NCI-H2196 treated with DMSO at 0.1 percent for 48 hours (cell line): Measurements from ENCODE around the gene SPO11.

Experiments used
- DNase-seq: peaks from one replicate; lab custom pipeline; 2025; ENCODE audit not compliant: unreplicated experiment; lab: John Stamatoyannopoulos, UW

SPO11 gene

GRCh38 chr20:57310821-57311514, 18.6 kb upstream of the SPO11 start:
- DNase-seq: no peak

GRCh38 chr20:57312138-57312537, 17.5 kb upstream of the SPO11 start:
- no peak for DNase-seq

- no peak for DNase-seq
Observed at GRCh38 chr20:57313230-57313629, 16.4 kb upstream of the SPO11 start.

- no peak for DNase-seq
Observed at GRCh38 chr20:57313951-57314350, 15.7 kb upstream of the SPO11 start.

GRCh38 chr20:57315083-57315975, 14.3 kb upstream of the SPO11 start:
- no peak for DNase-seq

- no peak for DNase-seq
Observed at GRCh38 chr20:57315976-57316480, 13.6 kb upstream of the SPO11 start.

- no peak for DNase-seq
Observed at GRCh38 chr20:57316795-57317201, 12.8 kb upstream of the SPO11 start.

- DNase-seq: no peak
Observed at GRCh38 chr20:57317316-57317788, 12.3 kb upstream of the SPO11 start.

GRCh38 chr20:57317789-57318371, 11.7 kb upstream of the SPO11 start:
- DNase-seq: no peak

- DNase-seq: no peak
Observed at GRCh38 chr20:57319584-57319983, 10.0 kb upstream of the SPO11 start.

GRCh38 chr20:57320358-57320757, 9.2 kb upstream of the SPO11 start:
- no peak for DNase-seq

GRCh38 chr20:57321142-57321541, 8.5 kb upstream of the SPO11 start:
- no peak for DNase-seq

- DNase-seq: no peak
Observed at GRCh38 chr20:57322476-57322875, 7.1 kb upstream of the SPO11 start.

GRCh38 chr20:57323034-57323433, 6.6 kb upstream of the SPO11 start:
- DNase-seq: no peak

GRCh38 chr20:57325632-57326356, 3.8 kb upstream of the SPO11 start:
- no peak for DNase-seq

GRCh38 chr20:57326667-57327455, 2.7 kb upstream of the SPO11 start:
- no peak for DNase-seq

- no peak for DNase-seq
Observed at GRCh38 chr20:57327820-57328219, 1.8 kb upstream of the SPO11 start.

GRCh38 chr20:57330998-57331397, 1.4 kb downstream of the SPO11 start:
- DNase-seq: no peak

GRCh38 chr20:57332105-57333089, 2.8 kb downstream of the SPO11 start:
- DNase-seq: no peak
